Glutamatergic neuron (in vitro differentiated cells): Measurements from ENCODE around the gene GPR4. TPM values are rescaled to one million over a fixed set of nuclear protein-coding genes. Genes with fewer than 3 reads are reported as not detected.
A peak's percentile ranks its signal among the peaks of the same experiment; 100 is the strongest.

Source experiments
- DNase-seq: peaks from one replicate; pipeline ENCODE4 v3.0.0; 2022
- H3K27ac Mint-ChIP-seq: one replicate; pipeline ENCODE4 v1.8.0; 2020; ENCODE audit warnings: mild to moderate bottlenecking, mixed read lengths, inconsistent platforms; ENCODE audit not compliant: unreplicated experiment
- H3K27me3 Mint-ChIP-seq: one replicate; pipeline ENCODE4 v1.8.0; 2020; ENCODE audit warnings: mild to moderate bottlenecking, moderate library complexity, mixed read lengths, inconsistent platforms; ENCODE audit not compliant: unreplicated experiment
- H3K36me3 Mint-ChIP-seq: one replicate; pipeline ENCODE4 v1.8.0; 2020; ENCODE audit warnings: mild to moderate bottlenecking, mixed read lengths, inconsistent platforms; ENCODE audit not compliant: unreplicated experiment
- H3K4me1 Mint-ChIP-seq: one replicate; pipeline ENCODE4 v1.8.0; 2020; ENCODE audit warnings: mild to moderate bottlenecking, low read depth, mixed read lengths, inconsistent platforms; ENCODE audit not compliant: unreplicated experiment
- H3K4me3 Mint-ChIP-seq: one replicate; pipeline ENCODE4 v1.8.0; 2020; ENCODE audit warnings: mild to moderate bottlenecking, mixed read lengths, inconsistent platforms; ENCODE audit not compliant: unreplicated experiment
- H3K9me3 Mint-ChIP-seq: one replicate; pipeline ENCODE4 v1.8.0; 2020; ENCODE audit warnings: mild to moderate bottlenecking, moderate library complexity, mixed read lengths, inconsistent platforms; ENCODE audit not compliant: unreplicated experiment
- total RNA-seq: library from RNA; stranded (reverse); fragmentation: NEBNext Ultra II Directional; extraction: Animal tissue kit (Norgen Biotek cat#: 25700); gene quantifications from one replicate; pipeline ENCODE4 v1.2.1, GENCODE V29; 2021; ENCODE audit not compliant: unreplicated experiment
- TF ChIP-seq, protein P1 (sequence below): fragments of 200-600 bp; sonication (generic); IDR thresholded peaks from one replicate; pipeline ENCODE4 v1.5.0; 2021; ENCODE audit not compliant: partially characterized antibody, unreplicated experiment

Gene GPR4
- total RNA-seq, 1 donor from 2014 or later = not detected

GRCh38 chr19:45600340-45600885 is 1.6 kb downstream of the GPR4 start:
- H3K27ac Mint-ChIP-seq = no peak overlapping the region
- TF ChIP-seq, protein P1, sequence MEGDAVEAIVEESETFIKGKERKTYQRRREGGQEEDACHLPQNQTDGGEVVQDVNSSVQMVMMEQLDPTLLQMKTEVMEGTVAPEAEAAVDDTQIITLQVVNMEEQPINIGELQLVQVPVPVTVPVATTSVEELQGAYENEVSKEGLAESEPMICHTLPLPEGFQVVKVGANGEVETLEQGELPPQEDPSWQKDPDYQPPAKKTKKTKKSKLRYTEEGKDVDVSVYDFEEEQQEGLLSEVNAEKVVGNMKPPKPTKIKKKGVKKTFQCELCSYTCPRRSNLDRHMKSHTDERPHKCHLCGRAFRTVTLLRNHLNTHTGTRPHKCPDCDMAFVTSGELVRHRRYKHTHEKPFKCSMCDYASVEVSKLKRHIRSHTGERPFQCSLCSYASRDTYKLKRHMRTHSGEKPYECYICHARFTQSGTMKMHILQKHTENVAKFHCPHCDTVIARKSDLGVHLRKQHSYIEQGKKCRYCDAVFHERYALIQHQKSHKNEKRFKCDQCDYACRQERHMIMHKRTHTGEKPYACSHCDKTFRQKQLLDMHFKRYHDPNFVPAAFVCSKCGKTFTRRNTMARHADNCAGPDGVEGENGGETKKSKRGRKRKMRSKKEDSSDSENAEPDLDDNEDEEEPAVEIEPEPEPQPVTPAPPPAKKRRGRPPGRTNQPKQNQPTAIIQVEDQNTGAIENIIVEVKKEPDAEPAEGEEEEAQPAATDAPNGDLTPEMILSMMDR = no peak
- peaks cover 43% of the 10 kb centered on the region for H3K27me3 Mint-ChIP-seq
- H3K4me1 Mint-ChIP-seq = peaks cover 19% of the 10 kb centered on the region
- no peak overlapping the region for H3K4me3 Mint-ChIP-seq
- no peak for DNase-seq
- H3K36me3 Mint-ChIP-seq = no peaks in the 10 kb centered on the region
- peaks cover 4% of the 10 kb centered on the region for H3K9me3 Mint-ChIP-seq

DNA sequence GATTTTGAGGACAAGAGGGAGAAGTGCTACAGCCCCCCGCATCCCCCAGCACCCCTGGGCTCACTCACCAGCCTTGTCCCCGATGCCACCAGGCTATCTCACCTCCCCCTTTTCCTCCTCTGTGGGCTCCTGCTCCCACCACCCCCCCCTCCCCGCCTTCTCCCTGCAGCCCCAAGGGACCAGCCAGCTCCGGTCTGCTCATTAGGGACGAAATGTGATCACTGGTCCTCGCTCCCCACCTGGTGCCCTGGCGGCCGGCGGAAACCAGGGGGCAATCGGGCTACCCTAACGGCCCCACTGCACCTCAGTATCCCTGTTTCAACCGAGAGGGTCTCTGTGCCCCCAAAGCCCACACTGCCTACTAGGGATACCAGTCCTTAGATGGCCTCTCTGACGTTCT is 2.7 kb downstream of the GPR4 start:
- no peak overlapping the region for H3K27ac Mint-ChIP-seq
- H3K36me3 Mint-ChIP-seq = no peaks in the 10 kb centered on the region
- peak; percentile 36 for DNase-seq
- peaks cover 46% of the 10 kb centered on the region for H3K27me3 Mint-ChIP-seq
- H3K9me3 Mint-ChIP-seq = peaks cover 4% of the 10 kb centered on the region
- H3K4me3 Mint-ChIP-seq = peak overlapping the region; percentile 60
- TF ChIP-seq, protein P1 = no peak
- H3K4me1 Mint-ChIP-seq = peaks cover 19% of the 10 kb centered on the region

- Mint-ChIP-seq H3K4me3 (peak overlapping the region; percentile 65), H3K27me3 (peaks cover 45% of the 10 kb centered on the region), H3K9me3 (peaks cover 4% of the 10 kb centered on the region), H3K4me1 (peaks cover 19% of the 10 kb centered on the region), H3K27ac (no peak overlapping the region), H3K36me3 (no peaks in the 10 kb centered on the region)
- no peak for DNase-seq
- TF ChIP-seq, protein P1 = no peak
Measured at GRCh38 chr19:45598267-45599001, 3.6 kb downstream of the GPR4 start.

GRCh38 chr19:45597425-45598111 is 4.4 kb downstream of the GPR4 start:
- Mint-ChIP-seq H3K9me3 (peaks cover 4% of the 10 kb centered on the region), H3K27ac (no peak overlapping the region), H3K4me1 (peaks cover 19% of the 10 kb centered on the region), H3K27me3 (peaks cover 37% of the 10 kb centered on the region), H3K4me3 (peak overlapping the region; percentile 65), H3K36me3 (no peaks in the 10 kb centered on the region)
- no peak for DNase-seq
- TF ChIP-seq, protein P1 = no peak

- H3K4me1 Mint-ChIP-seq = peaks cover 19% of the 10 kb centered on the region
- no peak overlapping the region for H3K27ac Mint-ChIP-seq
- peaks cover 26% of the 10 kb centered on the region for H3K27me3 Mint-ChIP-seq
- TF ChIP-seq, protein P1 = no peak
- no peak for DNase-seq
- H3K4me3 Mint-ChIP-seq = no peak overlapping the region
- no peaks in the 10 kb centered on the region for H3K36me3 Mint-ChIP-seq
- H3K9me3 Mint-ChIP-seq = peaks cover 5% of the 10 kb centered on the region
Measured at GRCh38 chr19:45595814-45596213, 6.2 kb downstream of the GPR4 start.
